ENCODE results near the gene NUDT16L1.

DNA sequence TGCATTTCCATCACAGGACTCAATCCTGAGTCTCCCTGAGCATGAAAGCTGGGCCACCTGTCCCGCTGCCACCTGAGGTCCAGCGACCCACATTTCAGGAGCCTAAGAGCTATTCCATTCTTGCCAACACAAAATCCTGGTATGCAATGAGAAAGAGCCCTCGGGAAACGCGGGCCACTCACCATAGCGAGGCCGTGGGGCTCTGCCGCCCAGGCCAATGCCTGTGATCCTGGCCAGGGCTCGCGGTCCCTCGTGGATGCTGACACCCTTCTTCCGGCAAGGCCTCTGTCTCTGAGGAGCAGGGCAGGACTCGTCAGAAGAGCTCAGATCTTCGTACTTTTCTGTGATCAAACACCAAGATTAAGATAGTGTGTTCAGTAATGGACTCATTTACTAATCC lies 11.6 kb downstream of the NUDT16L1 start:
- TF ChIP-seq, protein P1, sequence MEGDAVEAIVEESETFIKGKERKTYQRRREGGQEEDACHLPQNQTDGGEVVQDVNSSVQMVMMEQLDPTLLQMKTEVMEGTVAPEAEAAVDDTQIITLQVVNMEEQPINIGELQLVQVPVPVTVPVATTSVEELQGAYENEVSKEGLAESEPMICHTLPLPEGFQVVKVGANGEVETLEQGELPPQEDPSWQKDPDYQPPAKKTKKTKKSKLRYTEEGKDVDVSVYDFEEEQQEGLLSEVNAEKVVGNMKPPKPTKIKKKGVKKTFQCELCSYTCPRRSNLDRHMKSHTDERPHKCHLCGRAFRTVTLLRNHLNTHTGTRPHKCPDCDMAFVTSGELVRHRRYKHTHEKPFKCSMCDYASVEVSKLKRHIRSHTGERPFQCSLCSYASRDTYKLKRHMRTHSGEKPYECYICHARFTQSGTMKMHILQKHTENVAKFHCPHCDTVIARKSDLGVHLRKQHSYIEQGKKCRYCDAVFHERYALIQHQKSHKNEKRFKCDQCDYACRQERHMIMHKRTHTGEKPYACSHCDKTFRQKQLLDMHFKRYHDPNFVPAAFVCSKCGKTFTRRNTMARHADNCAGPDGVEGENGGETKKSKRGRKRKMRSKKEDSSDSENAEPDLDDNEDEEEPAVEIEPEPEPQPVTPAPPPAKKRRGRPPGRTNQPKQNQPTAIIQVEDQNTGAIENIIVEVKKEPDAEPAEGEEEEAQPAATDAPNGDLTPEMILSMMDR (IDR thresholded peaks at IDR 0.05; ENCODE audit: low read depth, low read length) = no peak
- TF ChIP-seq EZH2phosphoT487 (IDR thresholded peaks at IDR 0.05; ENCODE audit: low read depth) = no peak

Data from OCI-LY3 (cell line).